ENCODE results near the gene CRYBB3. TPM values are rescaled to one million over a fixed set of nuclear protein-coding genes. Genes with fewer than 3 reads are reported as not detected.

The CRYBB3 gene
- total and polyA plus RNA-seq, 9 donors = 0.13 to 0.59 (median 0.28) TPM; not detected in 3

DNA sequence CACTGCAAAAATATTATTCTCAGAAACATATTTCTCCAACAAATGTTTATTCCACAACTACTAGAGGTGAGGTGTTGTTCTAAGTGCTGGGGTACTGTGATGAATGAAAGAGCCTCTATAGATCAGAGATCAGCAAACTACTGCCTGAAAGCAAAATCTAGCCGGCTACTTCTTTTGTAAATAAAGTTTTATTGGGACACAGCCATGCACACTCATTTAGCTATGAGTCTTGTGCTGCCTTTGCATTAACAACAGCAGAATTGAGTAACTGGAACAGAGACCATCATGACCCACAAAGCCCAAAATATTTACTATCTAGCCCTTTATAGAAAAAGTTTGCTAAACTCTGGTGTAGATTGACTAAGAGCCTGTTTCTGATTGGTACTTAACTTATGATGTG is 37.1 kb upstream of the CRYBB3 start:
- Histone ChIP-seq H3K27me3 (ENCODE audit: control insufficient read depth, insufficient read depth, low read length) (no peaks in the 10 kb centered on the region), H3K27ac (ENCODE audit: low read length) (peak overlapping the region; percentile 25), H3K4me3 (ENCODE audit: low read length) (no peak overlapping the region), H3K36me3 (ENCODE audit: control insufficient read depth, insufficient read depth, low read length) (no peaks in the 10 kb centered on the region), H3K4me1 (ENCODE audit: control insufficient read depth, insufficient read depth, low read length) (peaks cover 47% of the 10 kb centered on the region), H3K9me3 (replicated peaks; ENCODE audit: control insufficient read depth, low read depth, low read length) (no peaks in the 10 kb centered on the region)
- DNase-seq = no peak
- no CpG with 5 or more reads among the region's 1 CpG for WGBS (ENCODE audit: insufficient coverage)

DNA sequence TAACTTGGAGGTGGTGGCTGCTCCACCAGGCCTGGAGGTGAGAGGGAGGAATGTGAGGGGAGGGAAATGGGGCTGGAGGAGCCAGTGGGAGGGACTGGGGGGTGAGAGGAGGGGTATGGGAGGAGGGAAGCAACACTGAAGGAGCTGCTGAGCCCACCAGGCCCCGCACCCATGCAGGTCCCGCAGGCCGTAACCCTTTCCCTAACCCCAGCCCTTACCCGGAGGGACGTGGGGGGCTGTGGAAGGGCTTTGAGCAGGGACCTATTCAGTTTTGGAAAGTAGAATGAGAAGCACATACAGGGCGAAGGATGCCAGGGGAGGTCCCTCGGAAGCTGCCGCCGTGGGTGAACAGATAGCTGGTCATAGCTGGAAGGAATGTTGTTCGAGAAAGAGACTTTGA is 33.9 kb upstream of the CRYBB3 start:
- H3K27ac ChIP-seq (ENCODE audit: low read length) = no peak overlapping the region
- 76% methylated on average over 7 of the region's 10 CpGs for WGBS (ENCODE audit: insufficient coverage)

DNA sequence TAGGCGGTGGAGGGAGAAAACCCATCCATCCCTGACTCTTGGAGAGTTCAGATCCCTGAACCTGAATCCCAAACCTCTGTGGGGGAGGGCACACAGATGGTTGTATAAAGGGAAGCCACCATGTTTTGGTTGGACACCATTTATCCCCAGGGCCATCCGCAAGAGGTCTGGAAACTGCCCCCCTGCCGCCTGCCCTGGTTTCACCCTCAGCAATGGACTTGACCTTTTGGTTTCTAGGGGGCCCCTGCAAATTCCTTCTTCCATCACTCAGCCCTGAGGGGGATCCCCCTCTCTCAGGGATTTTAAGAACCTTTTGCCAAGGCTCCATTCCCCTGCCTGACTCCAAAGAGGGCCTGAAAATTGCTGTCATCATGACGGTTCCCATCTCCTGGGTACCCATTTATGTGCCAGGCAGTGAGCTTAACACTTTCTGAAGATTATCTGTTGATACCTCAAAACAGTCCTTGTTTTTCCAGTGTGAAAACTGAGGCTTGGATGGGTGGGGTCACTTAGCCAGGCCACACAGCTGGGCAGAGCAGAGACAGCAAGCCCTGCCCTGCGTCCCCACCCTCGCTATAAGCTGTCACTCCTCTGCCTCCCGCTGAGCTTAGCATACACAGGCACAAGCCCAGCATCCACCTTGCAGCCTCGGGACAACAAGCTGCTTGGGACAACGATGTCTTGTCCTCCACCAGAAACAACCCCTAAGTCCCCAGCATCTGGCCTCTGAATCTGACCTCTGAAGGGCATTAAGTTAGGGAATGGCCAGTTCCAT is 33.2 kb upstream of the CRYBB3 start:
- Histone ChIP-seq H3K27me3 (ENCODE audit: control insufficient read depth, insufficient read depth, low read length) (no peaks in the 10 kb centered on the region), H3K36me3 (ENCODE audit: control insufficient read depth, insufficient read depth, low read length) (no peaks in the 10 kb centered on the region), H3K9me3 (replicated peaks; ENCODE audit: control insufficient read depth, low read depth, low read length) (no peaks in the 10 kb centered on the region), H3K27ac (ENCODE audit: low read length) (no peak overlapping the region), H3K4me3 (ENCODE audit: low read length) (no peak overlapping the region), H3K4me1 (ENCODE audit: control insufficient read depth, insufficient read depth, low read length) (peaks cover 16% of the 10 kb centered on the region)
- DNase-seq = no peak
- 63% methylated on average over 7 of the region's 9 CpGs for WGBS (ENCODE audit: insufficient coverage)

More for the DNA sequence above, 33.9 kb upstream of the CRYBB3 start:
- H3K4me1 ChIP-seq (ENCODE audit: control insufficient read depth, insufficient read depth, low read length) = peaks cover 20% of the 10 kb centered on the region
- no peak for DNase-seq
- no peaks in the 10 kb centered on the region for H3K27me3 ChIP-seq (ENCODE audit: control insufficient read depth, insufficient read depth, low read length)
- H3K9me3 ChIP-seq (replicated peaks; ENCODE audit: control insufficient read depth, low read depth, low read length) = no peaks in the 10 kb centered on the region
- no peaks in the 10 kb centered on the region for H3K36me3 ChIP-seq (ENCODE audit: control insufficient read depth, insufficient read depth, low read length)
- no peak overlapping the region for H3K4me3 ChIP-seq (ENCODE audit: low read length)

DNA sequence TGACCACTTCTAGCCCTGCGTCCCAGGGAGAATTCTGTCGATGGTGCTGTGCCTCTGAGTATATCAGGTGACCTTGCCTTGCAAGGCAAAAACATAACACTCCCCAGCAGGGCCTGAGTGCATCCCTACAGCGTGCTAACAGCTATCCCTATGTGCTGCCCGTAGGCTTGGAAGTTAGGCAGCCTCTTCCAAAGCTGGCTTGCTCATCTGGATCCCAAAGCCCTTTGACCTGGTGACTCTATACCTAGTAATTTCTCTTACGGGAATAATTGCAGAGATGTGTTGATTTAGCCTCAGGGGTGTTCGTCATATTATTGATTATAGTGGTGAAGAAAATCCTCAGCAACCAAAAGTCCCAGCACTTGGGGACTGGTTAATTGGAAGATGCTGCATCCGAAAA is 32.6 kb upstream of the CRYBB3 start:
- H3K9me3 ChIP-seq (replicated peaks; ENCODE audit: control insufficient read depth, low read depth, low read length) = no peaks in the 10 kb centered on the region
- no peak overlapping the region for H3K4me3 ChIP-seq (ENCODE audit: low read length)
- H3K4me1 ChIP-seq (ENCODE audit: control insufficient read depth, insufficient read depth, low read length) = peaks cover 10% of the 10 kb centered on the region
- H3K36me3 ChIP-seq (ENCODE audit: control insufficient read depth, insufficient read depth, low read length) = no peaks in the 10 kb centered on the region
- H3K27ac ChIP-seq (ENCODE audit: low read length) = no peak overlapping the region
- DNase-seq = no peak
- WGBS (ENCODE audit: insufficient coverage) = 78% methylated on average over 3 of the region's 7 CpGs
- H3K27me3 ChIP-seq (ENCODE audit: control insufficient read depth, insufficient read depth, low read length) = no peaks in the 10 kb centered on the region

DNA sequence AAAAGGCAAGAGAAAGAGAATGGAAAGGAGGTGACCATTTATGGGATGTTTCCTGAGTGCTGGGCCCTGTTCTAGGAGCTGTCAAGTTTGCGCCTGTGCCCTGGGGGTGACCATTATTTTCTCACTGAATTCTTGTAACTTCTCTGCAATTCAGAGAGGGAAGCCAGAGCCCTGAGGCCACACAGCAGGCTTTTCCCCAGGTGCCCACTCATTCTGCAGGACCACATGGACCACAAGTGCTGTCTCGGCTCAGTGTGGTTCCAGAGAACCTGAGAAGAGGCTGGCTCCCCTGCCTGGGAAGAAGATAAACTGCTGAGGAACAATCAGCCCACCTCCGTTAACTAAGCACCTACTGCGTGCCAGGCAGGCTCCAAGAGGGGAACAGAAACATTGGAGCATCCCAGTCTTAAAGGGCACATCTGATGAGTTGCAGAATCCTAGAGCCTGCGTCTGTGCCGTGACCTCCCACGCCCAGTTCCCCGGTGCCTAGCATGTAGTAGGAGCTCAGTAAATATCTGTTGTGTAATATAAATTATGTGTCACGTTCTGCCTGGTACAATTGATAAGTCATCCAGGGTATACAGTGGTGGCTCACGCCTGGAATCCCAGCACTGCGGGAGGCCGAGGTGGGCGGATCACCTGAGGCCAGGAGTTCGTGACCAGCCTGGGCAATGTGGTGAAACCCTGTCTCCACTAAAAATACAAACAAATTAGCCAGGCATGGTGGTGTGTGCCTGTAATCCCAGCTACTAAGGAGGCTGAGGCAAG is 31.6 kb upstream of the CRYBB3 start:
- Histone ChIP-seq H3K36me3 (ENCODE audit: control insufficient read depth, insufficient read depth, low read length) (no peaks in the 10 kb centered on the region), H3K27me3 (ENCODE audit: control insufficient read depth, insufficient read depth, low read length) (no peaks in the 10 kb centered on the region), H3K4me3 (ENCODE audit: low read length) (no peak overlapping the region), H3K4me1 (ENCODE audit: control insufficient read depth, insufficient read depth, low read length) (peaks cover 10% of the 10 kb centered on the region), H3K9me3 (replicated peaks; ENCODE audit: control insufficient read depth, low read depth, low read length) (no peaks in the 10 kb centered on the region), H3K27ac (ENCODE audit: low read length) (no peak overlapping the region)
- WGBS (ENCODE audit: insufficient coverage) = 81% methylated on average over 9 of the region's 14 CpGs
- no peak for DNase-seq

DNA sequence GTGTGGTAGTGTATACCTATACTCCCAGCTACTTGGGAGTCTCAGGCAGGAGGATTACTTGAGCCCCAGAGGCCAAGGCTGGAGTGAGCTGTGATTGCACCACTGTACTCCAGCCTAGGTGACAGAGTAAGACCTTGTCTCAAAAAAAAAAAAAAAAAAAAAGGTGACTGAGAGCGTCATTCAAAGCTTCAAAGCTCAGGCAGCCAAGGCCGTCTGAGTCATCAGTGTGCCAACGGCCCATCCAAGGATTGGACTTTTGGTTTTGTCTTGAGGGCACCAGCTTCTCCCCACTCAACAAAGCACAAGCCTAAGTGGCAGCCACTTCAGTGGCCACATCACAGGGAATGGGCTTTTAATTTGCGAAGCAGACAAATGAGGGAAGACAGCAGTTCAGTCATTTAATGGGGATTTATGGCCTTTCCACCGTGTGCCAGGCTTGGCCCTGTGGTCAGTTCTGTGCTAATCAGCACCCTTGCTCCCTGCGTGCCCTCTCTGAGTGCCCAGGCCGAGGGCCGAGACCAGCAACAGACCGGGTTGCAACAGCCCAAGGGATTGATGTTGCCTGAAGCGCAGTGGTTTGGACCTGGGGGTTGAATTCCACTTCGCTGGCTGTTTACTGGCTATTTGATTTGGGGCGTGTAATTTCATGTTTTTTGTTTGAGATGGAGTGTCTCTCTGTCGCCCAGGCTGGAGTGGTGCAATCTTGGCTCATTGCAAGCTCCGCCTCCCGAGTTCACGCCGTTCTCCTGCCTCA is 30.2 kb upstream of the CRYBB3 start:
- no peak overlapping the region for H3K4me3 ChIP-seq (ENCODE audit: low read length)
- H3K4me1 ChIP-seq (ENCODE audit: control insufficient read depth, insufficient read depth, low read length) = peaks cover 10% of the 10 kb centered on the region
- 81% methylated on average over 10 of the region's 17 CpGs for WGBS (ENCODE audit: insufficient coverage)
- peaks cover 7% of the 10 kb centered on the region for H3K36me3 ChIP-seq (ENCODE audit: control insufficient read depth, insufficient read depth, low read length)
- DNase-seq = no peak
- H3K27me3 ChIP-seq (ENCODE audit: control insufficient read depth, insufficient read depth, low read length) = no peaks in the 10 kb centered on the region
- no peak overlapping the region for H3K27ac ChIP-seq (ENCODE audit: low read length)
- no peaks in the 10 kb centered on the region for H3K9me3 ChIP-seq (replicated peaks; ENCODE audit: control insufficient read depth, low read depth, low read length)

DNA sequence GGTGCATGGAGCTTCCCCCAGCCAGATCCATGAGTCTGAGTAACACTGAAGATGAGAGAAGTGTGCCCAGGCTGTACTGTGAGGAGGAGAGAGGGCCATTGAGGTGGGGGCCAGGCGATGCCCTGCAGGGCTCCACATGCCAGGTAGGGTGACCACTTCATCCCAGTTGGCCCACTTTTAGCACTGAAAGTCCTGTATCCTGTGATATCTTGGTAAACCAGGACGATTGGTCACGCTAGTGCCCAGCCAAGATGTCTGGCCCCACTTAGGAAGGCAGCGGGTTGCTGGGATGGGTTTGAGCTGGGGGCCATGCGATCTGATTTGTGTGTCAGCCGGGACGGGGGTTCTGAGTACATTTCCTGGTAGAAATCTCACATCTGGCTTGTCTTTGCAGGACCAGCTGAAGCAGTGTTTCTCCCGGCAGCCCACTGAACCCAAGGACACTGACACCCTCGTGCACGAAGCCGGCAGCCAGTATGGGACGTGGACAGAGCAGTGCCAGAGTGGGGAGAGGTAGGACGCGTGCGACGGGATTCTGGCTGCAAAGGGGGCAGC is 29.2 kb upstream of the CRYBB3 start:
- 67% methylated on average over 10 of the region's 16 CpGs for WGBS (ENCODE audit: insufficient coverage)
- Histone ChIP-seq H3K27me3 (ENCODE audit: control insufficient read depth, insufficient read depth, low read length) (no peaks in the 10 kb centered on the region), H3K9me3 (replicated peaks; ENCODE audit: control insufficient read depth, low read depth, low read length) (no peaks in the 10 kb centered on the region), H3K36me3 (ENCODE audit: control insufficient read depth, insufficient read depth, low read length) (peaks cover 18% of the 10 kb centered on the region), H3K27ac (ENCODE audit: low read length) (no peak overlapping the region), H3K4me3 (ENCODE audit: low read length) (no peak overlapping the region), H3K4me1 (ENCODE audit: control insufficient read depth, insufficient read depth, low read length) (peaks cover under 1% of the 10 kb centered on the region)
- DNase-seq = no peak

DNA sequence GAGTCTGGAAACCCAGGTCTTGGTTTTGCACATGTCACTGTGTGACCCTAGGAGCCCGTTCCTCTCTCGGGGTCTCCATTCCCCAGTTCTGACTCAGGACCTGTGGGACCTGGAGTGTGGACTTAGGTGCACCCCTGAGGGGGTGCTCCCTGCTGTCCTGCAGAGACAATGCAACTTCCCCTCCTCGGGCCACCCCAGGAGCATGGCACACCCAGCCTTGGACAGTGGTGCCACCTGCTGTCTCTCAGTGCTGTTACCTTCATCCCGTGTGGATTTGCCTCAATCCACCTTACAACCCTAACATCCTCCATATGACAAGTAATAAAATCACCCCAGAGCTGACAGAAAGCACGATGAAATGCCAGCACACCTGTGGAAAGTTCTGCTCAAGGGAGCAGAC is 27.5 kb upstream of the CRYBB3 start:
- no peak overlapping the region for H3K27ac ChIP-seq (ENCODE audit: low read length)
- H3K27me3 ChIP-seq (ENCODE audit: control insufficient read depth, insufficient read depth, low read length) = no peaks in the 10 kb centered on the region
- peaks cover 28% of the 10 kb centered on the region for H3K36me3 ChIP-seq (ENCODE audit: control insufficient read depth, insufficient read depth, low read length)
- no peaks in the 10 kb centered on the region for H3K4me1 ChIP-seq (ENCODE audit: control insufficient read depth, insufficient read depth, low read length)
- no peak overlapping the region for H3K4me3 ChIP-seq (ENCODE audit: low read length)
- H3K9me3 ChIP-seq (replicated peaks; ENCODE audit: control insufficient read depth, low read depth, low read length) = no peaks in the 10 kb centered on the region
- 65% methylated on average over 3 of the region's 5 CpGs for WGBS (ENCODE audit: insufficient coverage)
- no peak for DNase-seq

DNA sequence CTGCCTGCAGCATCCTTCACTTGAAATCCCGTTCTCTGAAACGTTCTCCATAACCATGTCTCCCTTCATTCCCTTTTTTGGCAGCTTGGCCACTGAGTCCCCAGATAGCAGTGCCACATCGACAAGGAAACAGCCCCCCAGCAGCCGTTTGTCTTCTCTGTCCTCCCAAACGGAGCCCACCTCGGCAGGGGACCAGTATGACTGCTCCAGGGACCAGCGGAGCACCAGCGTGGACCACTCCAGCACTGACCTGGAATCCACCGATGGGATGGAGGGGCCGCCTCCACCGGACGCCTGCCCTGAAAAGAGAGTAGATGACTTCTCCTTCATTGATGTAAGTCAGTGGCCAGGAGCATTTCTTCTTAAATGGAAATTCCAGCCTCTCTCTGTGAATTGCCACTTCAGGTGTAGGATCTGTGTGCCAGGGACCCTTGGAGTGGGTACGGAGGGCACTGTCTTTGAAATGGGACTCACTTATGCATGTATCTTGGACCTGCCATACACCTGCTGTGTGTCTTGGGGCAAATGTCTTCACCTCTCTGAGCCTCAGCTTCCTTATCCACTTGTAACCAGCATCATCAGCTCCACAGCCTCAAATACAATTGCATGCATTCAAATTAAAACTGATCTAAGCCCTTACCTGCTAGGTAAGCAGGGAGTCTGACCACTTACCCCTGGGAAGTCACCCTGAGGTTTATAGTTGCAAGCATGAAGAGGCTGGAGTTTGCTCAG is 25.3 kb upstream of the CRYBB3 start:
- DNase-seq = no peak
- Histone ChIP-seq H3K27me3 (ENCODE audit: control insufficient read depth, insufficient read depth, low read length) (peaks cover 3% of the 10 kb centered on the region), H3K4me3 (ENCODE audit: low read length) (no peak overlapping the region), H3K4me1 (ENCODE audit: control insufficient read depth, insufficient read depth, low read length) (no peaks in the 10 kb centered on the region), H3K36me3 (ENCODE audit: control insufficient read depth, insufficient read depth, low read length) (peaks cover 30% of the 10 kb centered on the region), H3K9me3 (replicated peaks; ENCODE audit: control insufficient read depth, low read depth, low read length) (peaks cover under 1% of the 10 kb centered on the region), H3K27ac (ENCODE audit: low read length) (no peak overlapping the region)
- 83% methylated on average over 13 of the region's 13 CpGs for WGBS (ENCODE audit: insufficient coverage)
